Measurements from ENCODE around the gene TAF11. TPM values are rescaled to one million over a fixed set of nuclear protein-coding genes. Genes with fewer than 3 reads are reported as not detected.

Gene TAF11
- total and polyA plus RNA-seq, 2 donors (not counting 3 experiments of a cell fraction or from before 2014, with no cell fraction given), result 30.7 to 37.1 TPM

DNA sequence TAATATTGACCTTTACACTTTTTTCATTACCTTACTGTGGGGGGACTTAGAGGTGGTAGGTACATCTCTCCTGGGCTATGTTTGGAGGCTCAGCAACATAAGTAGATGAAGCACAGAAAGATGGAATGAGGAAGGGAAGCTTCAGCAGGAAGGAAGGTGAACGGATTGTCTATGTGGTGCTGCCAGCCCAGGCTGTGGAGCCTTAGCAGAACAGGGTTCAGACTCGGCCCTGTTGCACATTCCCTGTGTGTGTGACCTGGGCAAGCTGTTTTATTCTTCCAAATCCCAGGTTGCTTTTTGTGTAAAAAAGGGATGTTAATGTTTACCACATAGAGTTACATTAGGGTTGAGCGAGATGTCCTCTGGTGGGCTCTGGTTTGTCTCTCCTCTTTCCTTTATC, 42.4 kb upstream of the TAF11 start:
- BruUV-seq (replicated peaks), result no TSS peak
- Histone ChIP-seq H3K4me1 (ENCODE audit: control insufficient read depth, extremely low read depth, insufficient read depth, low read length) (no peaks in the 10 kb centered on the region), H3K36me3 (ENCODE audit: control insufficient read depth in 2 of 2, extremely low read depth in 1 of 2, insufficient read depth in 2 of 2, low read length in 2 of 2) (no peaks in the 10 kb centered on the region), H3K79me2 (ENCODE audit: control insufficient read depth, insufficient read depth, low read length) (no peaks in the 10 kb centered on the region), H3K4me3 (replicated peaks in 1 of 3; ENCODE audit: insufficient read depth in 1 of 3, low read depth in 1 of 3, low read length in 3 of 3) (no peak overlapping the region), H3K27ac (ENCODE audit: insufficient read depth, low read depth, low read length) (no peak overlapping the region), H3K9ac (replicated peaks; ENCODE audit: extremely low read depth, insufficient read depth, low read length) (no peak overlapping the region), H3K27me3 (ENCODE audit: control insufficient read depth in 2 of 2, insufficient read depth in 2 of 2, low read length in 2 of 2) (no peaks in the 10 kb centered on the region), H3K9me1 (replicated peaks; ENCODE audit: control insufficient read depth, extremely low read depth, insufficient read depth, low read length) (no peaks in the 10 kb centered on the region), H4K20me1 (replicated peaks; ENCODE audit: control insufficient read depth, extremely low read depth, insufficient read depth, low read length) (no peaks in the 10 kb centered on the region), H2AFZ (ENCODE audit: low read depth, low read length) (no peak overlapping the region), H3K4me2 (ENCODE audit: insufficient read depth, low read length) (no peak overlapping the region), H3K9me3 (replicated peaks; ENCODE audit: control insufficient read depth, insufficient read depth, low read length) (no peaks in the 10 kb centered on the region)
- no peak for TF ChIP-seq JUN (IDR thresholded peaks at IDR 0.05; ENCODE audit: borderline replicate concordance, insufficient read depth, insufficient read length, low read depth)
- TF ChIP-seq, protein P1, sequence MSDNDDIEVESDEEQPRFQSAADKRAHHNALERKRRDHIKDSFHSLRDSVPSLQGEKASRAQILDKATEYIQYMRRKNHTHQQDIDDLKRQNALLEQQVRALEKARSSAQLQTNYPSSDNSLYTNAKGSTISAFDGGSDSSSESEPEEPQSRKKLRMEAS (IDR thresholded peaks at IDR 0.05; ENCODE audit: insufficient read depth, insufficient read length), result no peak
- no peak for TF ChIP-seq MYC (IDR thresholded peaks at IDR 0.05; ENCODE audit: low read depth, low read length)
- TF ChIP-seq, protein P2, sequence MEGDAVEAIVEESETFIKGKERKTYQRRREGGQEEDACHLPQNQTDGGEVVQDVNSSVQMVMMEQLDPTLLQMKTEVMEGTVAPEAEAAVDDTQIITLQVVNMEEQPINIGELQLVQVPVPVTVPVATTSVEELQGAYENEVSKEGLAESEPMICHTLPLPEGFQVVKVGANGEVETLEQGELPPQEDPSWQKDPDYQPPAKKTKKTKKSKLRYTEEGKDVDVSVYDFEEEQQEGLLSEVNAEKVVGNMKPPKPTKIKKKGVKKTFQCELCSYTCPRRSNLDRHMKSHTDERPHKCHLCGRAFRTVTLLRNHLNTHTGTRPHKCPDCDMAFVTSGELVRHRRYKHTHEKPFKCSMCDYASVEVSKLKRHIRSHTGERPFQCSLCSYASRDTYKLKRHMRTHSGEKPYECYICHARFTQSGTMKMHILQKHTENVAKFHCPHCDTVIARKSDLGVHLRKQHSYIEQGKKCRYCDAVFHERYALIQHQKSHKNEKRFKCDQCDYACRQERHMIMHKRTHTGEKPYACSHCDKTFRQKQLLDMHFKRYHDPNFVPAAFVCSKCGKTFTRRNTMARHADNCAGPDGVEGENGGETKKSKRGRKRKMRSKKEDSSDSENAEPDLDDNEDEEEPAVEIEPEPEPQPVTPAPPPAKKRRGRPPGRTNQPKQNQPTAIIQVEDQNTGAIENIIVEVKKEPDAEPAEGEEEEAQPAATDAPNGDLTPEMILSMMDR (IDR thresholded peaks at IDR 0.05; ENCODE audit: extremely low read depth in 1 of 2, insufficient read depth in 1 of 2, low read depth in 1 of 2, low read length in 2 of 2), result no peak
- TF ChIP-seq POLR2AphosphoS5 (IDR thresholded peaks at IDR 0.05; ENCODE audit: insufficient read depth, low read depth, low read length), result no peak
- TF ChIP-seq GATA2 (IDR thresholded peaks at IDR 0.05; ENCODE audit: insufficient read depth, insufficient read length, low read depth, low read length), result no peak
- TF ChIP-seq FOS (IDR thresholded peaks at IDR 0.05; ENCODE audit: borderline replicate concordance, insufficient read depth, low read length), result no peak
- TF ChIP-seq POLR2A (IDR thresholded peaks at IDR 0.05; ENCODE audit: low read depth, low read length), result no peak
- TF ChIP-seq EZH2 (IDR thresholded peaks at IDR 0.05; ENCODE audit: borderline replicate concordance, low read depth, low read length, severe bottlenecking), result no peak
- ChIA-PET POLR2A (interaction anchor here (0.7 kb wide), 1 partner anchor 620 kb away, joined by 4 read pairs; no protein-coding TSS in a partner anchor), CTCF (no interaction called here)
- FAIRE-seq, result no peak
- intact Hi-C loops (cut with micrococcal nuclease), result no loop called here
- dilution Hi-C loops (cut with MboI; ENCODE audit: extremely low pct_ligation_motif_present, low sequenced_read_pairs), result no loop called here
- no peak for DNase-seq (ENCODE audit: low read depth, low spot score)

Data from endothelial cell of umbilical vein (primary cell).